HG03135 (cell line): ENCODE data around the gene TDRD7.

Experiments used
- ATAC-seq: cut with Tn5 transposase; IDR thresholded peaks from one replicate; pipeline ENCODE4 v1.9.1; 2021; ENCODE audit warnings: mild to moderate bottlenecking, moderate library complexity; ENCODE audit not compliant: unreplicated experiment

TDRD7 gene

DNA sequence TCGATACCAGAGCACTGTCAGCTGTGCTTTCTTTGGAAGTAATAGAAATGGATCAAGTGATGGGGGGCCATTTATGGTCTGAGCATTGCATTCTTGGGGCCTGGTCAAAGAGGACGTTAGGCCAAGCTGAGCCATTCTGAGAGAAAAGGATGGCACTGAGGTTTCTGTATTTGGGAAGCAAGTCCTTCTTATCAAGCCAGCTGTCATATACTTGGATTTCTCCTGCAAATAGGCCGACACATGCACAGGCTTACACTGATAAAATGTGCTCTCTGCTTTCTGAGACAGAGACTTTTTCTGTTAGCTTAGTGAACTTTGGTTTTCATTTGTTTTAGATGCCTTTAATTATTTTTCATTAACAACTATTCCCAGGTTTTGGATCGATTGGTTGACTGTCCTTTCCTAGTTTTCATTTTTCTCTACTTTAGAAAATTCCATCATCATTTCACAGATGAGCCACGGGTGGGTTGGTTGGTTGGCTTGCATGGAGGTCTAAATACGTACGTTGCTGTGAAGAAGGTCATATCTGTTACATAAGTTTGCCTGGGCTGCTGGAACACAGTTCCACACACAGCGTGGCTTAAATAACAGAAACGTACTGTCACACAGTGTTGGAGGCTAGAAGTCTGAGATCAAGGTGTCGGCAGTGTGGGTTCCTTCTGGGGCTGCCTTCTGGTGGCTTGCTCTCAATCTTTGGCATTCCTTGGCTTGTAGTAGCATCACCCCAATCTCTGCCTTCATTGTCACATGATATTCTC lies 109.9 kb downstream of the TDRD7 start:
- ATAC-seq, result no peak

DNA sequence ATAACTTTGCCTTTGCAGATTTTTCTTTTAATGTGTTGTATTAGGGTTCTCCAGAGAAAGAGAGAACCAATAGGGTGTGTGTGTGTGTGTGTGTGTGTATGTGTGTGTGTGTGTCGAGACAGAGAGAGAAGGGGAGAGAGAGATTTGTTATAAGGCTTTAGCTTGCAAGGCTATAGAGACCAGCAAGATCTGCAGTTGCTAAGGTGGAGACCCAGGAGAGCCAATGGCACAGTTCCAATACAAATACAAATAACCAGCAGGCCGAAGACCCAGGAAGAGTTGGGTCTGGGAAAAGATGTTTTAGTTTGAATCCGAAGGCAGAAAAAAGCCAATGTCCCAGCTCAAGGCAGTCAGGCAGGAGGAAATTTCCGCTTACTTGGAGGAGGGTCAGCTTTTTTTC lies 112.5 kb downstream of the TDRD7 start:
- ATAC-seq, result no peak

- no peak for ATAC-seq
These were observed 113.6 kb downstream of the TDRD7 start for GRCh38 chr9:97525451-97525850.

- ATAC-seq, result no peak
These were observed 115.1 kb downstream of the TDRD7 start for GRCh38 chr9:97526895-97527575.

DNA sequence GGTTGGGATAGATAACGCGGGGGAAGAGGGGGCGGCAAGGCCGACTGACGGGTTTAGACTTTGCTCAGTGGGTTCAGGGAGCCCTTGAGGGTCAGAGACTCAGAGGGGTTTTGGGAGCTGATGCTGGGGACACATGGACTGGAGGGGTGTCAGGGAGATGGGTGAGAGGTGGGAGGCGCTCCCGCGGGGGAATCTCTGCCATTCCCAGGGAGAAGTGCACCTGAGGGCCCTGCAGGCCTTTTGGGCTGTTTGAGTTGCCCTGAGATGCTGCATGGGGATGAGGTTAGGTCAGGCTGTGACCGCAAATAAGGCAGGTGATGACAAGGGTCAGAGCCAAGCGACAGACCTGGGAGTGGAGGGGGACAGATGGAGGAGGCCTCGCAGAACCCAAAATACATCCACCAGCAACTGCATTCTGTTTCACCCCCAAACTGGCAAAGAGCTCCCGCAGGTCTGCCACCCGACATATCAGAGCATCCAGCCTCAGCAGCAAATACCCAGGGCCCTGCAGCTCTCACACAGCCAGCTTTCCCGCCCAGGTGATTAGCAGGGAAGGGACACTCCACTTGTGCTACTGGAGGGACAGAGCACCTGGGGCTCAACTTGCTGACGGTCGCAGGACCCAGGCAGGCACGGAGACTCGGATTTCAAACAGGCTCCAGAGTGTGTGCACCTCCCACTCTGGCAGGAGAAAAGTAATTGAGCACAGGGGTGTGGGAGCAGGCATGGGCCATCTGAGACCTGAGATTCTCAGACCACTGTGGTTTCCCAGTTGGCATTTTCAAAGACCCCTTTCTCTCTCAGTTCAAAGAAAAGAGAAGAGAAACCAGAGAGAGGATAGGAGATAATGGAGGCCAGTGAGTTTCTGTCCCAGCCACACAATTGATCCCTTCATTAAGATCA lies 116.0 kb downstream of the TDRD7 start:
- no peak for ATAC-seq

GRCh38 chr9:97528529-97529230 lies 116.8 kb downstream of the TDRD7 start:
- ATAC-seq, result no peak

DNA sequence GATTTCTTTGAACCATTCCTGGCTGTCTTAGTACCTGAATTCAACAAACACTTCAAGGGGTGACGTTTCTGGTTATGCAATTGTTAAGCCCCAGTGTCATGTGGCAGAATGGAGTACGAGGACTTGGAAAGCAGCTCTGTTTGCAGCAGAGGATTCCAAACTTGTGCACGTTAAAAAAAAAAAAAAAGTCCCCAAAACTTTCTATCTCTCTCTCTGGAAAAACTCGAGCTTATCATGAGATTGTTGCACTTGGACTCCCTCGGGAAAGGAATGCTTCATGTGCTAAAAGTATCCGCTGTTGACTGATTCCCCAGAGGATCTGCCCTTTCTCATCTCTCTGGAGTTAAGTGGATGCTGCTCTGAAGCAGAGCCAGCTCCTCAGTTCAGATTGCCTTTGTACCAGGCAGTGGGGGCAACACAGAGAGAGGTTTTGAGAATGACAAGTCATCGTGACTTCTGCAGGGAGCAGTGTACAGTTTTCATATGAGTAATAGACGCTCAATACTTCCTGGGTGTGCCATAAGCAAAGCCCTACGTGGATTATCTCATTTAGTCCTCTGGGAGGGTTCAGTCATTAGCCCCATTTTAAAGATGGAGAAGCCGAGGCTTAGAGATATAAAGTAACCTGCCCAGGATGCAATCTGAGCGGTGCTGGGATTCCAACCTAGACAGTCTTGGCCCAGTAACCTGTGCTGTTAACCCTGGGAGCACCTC lies 117.6 kb downstream of the TDRD7 start:
- no peak for ATAC-seq

GRCh38 chr9:97531888-97532376 lies 120.0 kb downstream of the TDRD7 start:
- no peak for ATAC-seq

- no peak for ATAC-seq
These were observed 122.3 kb downstream of the TDRD7 start for GRCh38 chr9:97534185-97534584.

DNA sequence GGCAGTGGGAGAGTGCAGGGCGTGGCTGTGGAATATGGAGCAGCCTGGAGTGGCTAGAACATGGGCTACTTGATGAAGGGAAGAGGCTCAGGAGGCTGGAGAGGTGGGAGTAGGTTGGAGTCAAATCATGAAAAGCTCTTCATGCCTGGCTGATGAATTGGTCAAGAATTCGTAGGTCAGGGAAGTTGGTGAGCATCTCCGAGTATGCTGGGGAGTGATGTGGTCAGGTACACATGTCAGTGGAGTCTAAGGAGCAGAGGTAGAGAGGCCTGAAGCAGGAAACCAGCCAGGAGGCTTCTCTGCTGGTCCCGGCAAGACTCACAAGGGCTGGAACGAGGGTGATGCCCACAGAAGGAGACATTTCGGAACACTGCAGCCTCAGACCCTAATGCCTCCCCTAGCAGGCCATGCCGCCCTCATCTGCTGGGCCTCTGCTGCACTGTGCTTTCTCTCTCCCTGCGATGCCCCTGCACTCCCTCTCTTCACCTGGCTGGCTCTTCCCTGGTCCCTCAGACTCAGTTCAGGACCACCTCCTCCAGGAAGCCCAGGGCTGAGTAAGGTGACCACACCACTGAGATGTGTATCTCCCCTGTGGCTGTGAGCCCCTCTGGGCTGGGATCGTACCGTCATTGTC lies 123.2 kb downstream of the TDRD7 start:
- no peak for ATAC-seq

GRCh38 chr9:97535771-97536170 lies 123.9 kb downstream of the TDRD7 start:
- no peak for ATAC-seq

DNA sequence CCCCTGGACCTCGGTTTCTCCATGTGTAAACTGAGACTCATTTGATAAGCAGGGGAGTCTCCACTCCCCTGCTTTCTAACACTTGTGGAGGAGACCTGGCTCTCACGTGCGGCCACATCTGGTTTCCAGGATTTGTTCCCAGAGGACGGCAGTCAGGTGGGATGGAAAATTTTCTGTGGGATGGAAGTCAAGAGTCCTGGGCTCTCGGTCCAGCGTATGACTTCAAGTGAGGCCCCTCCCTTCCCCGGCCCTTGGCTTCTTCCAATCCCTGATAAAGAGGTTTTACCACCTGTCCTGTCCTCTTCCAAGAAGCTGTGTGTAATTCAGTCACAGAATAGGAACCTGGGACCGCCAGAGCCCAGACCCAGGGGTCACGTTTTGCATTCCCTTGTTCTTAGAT lies 124.6 kb downstream of the TDRD7 start:
- ATAC-seq, result no peak

GRCh38 chr9:97543561-97543960 lies 131.7 kb downstream of the TDRD7 start:
- no peak for ATAC-seq

DNA sequence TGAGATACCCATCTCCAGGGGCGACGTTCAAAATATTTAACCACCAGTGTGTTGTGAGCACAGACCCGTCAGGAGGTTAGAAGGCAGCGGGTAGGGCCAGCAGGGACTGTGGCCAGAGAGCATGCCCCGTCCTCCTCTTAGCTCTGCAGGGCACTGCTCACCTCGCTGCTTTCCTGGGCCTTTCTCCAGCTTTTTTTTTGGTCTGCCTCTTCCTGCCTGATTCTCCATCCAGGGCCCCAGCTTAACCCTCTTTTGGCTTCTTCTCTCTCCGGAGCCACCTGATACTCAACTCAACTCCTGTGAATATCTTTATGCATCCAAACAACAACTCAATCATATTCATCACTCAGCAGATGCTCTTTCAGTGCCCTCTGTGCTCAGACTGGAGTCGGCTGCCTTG lies 133.6 kb downstream of the TDRD7 start:
- no peak for ATAC-seq
